Stomach (tissue), 9 donors: ENCODE measurements around the gene SHISA6. TPM values are rescaled to one million over a fixed set of nuclear protein-coding genes. Genes with fewer than 3 reads are reported as not detected.

ENCODE experiments used
- DNase-seq, 2 donors: peaks; one replicate each; pipeline versions ENCODE4 v3.0.0 to v3.0.0-alpha.2; 2013 to 2019
- H3K27ac ChIP-seq, 5 donors: fragments of 200-600 bp in 4 of 5; sonication (generic) in 4 of 5; one replicate each; pipeline ENCODE4 v1.5.1; 2013 to 2019; ENCODE audit warnings: mild to moderate bottlenecking in 1 of 5, moderate library complexity in 1 of 5
- H3K27me3 ChIP-seq, 3 donors: fragments of 200-600 bp; sonication (generic); one replicate each; pipeline ENCODE4 v1.5.1; 2017 to 2019; ENCODE audit warnings: mixed run types in 1 of 3
- H3K36me3 ChIP-seq, 4 donors: fragments of 200-600 bp; sonication (generic); 1 replicate in 3 of 4; 2 replicates in 1 of 4; pipeline ENCODE4 v1.5.1; 2016 to 2019
- H3K4me1 ChIP-seq, 4 donors: fragments of 200-600 bp; sonication (generic); one replicate each; pipeline ENCODE4 v1.5.1; 2016 to 2019
- H3K4me3 ChIP-seq, 4 donors: fragments of 200-600 bp; sonication (generic) in 3 of 4; one replicate each; pipeline ENCODE4 v1.5.1; 2016 to 2019; ENCODE audit warnings: mild to moderate bottlenecking in 1 of 4
- H3K9me3 ChIP-seq, 4 donors: fragments of 200-600 bp; sonication (generic); one replicate each; pipeline ENCODE4 v1.5.1; 2016 to 2019
- CTCF ChIP-seq, 7 experiments: fragments of 450-650 bp in 4 of 7; fragments of 200-600 bp in 3 of 7; sonication (generic) in 3 of 7; IDR thresholded peaks; one replicate each; pipeline ENCODE4 v1.5.1; 2016 to 2019; ENCODE audit warnings: antibody characterized with exemption in 7 of 7, control low read depth in 2 of 7, mild to moderate bottlenecking in 1 of 7
- EP300 ChIP-seq: sonication (generic); formaldehyde crosslinking; IDR thresholded peaks from one replicate; pipeline ENCODE4 v1.6.1; 2017; ENCODE audit warnings: antibody characterized with exemption
- POLR2A ChIP-seq, 4 donors: fragments of 450-650 bp; IDR thresholded peaks; one replicate each; pipeline ENCODE4 v1.6.1; 2016; ENCODE audit warnings: antibody characterized with exemption in 4 of 4, control low read depth in 2 of 4, mild to moderate bottlenecking in 1 of 4, moderate library complexity in 1 of 4
- POLR2AphosphoS5 ChIP-seq, 3 donors: sonication (generic); formaldehyde crosslinking; IDR thresholded peaks; one replicate each; pipeline ENCODE4 v1.6.1; 2016; ENCODE audit warnings: antibody characterized with exemption in 3 of 3
- WGBS, 5 donors: extraction: QIAGEN DNeasy Blood & Tissue Kit in 3 of 5; methylation state at CpG; one replicate each; pipeline versions ENCODE4 v1.1.5 to v1.1.7; 2013 to 2018; 5-methylcytosine and 5-hydroxymethylcytosine counted together
- intact Hi-C: fragments of 100-400 bp; cut with DNase I; formaldehyde crosslinking; loops from one replicate; pipeline ENCODE4 v1.15.1; 2023; ENCODE audit warnings: low total_unique reads
- polyA plus RNA-seq, 3 donors: library from polyadenylated mRNA; stranded (reverse); fragments of 200-250 nt; gene quantifications; one replicate each; pipeline ENCODE4 v1.2.3, GENCODE V29; 2013
- total RNA-seq, 5 donors: library from RNA; depleted of rRNA; stranded (reverse); fragments of >200 nt; gene quantifications; one replicate each; pipeline versions ENCODE4 v1.1.0 to v1.2.3, GENCODE V29; 2014 to 2016
- donor health status: healthy with polysubstance abuse.
- donor health status: Bipolar disorder and iron deficiency.
- donor health status: healthy.

The SHISA6 gene
- total and polyA plus RNA-seq, 8 donors = 0.15 to 3.6 (median 1.3) TPM; not detected in 1

- H3K4me1 ChIP-seq = no peaks in the 10 kb centered on the region
Observed at GRCh38 chr17:11285946-11286345, 44.9 kb downstream of the SHISA6 start.

GRCh38 chr17:11287791-11288190, 46.8 kb downstream of the SHISA6 start:
- H3K4me3 ChIP-seq = no peak overlapping the region
- no peaks in the 10 kb centered on the region for H3K4me1 ChIP-seq
- TF ChIP-seq EP300 (no peak), POLR2A (IDR thresholded peaks at IDR 0.05) (no peak), CTCF (IDR thresholded peaks at IDR 0.05) (no peak), POLR2AphosphoS5 (IDR thresholded peaks at IDR 0.05) (no peak)
- intact Hi-C loops = no loop called here
- DNase-seq = no peak
- no peaks in the 10 kb centered on the region for H3K36me3 ChIP-seq
- no peaks in the 10 kb centered on the region for H3K9me3 ChIP-seq
- H3K27ac ChIP-seq = no peak overlapping the region
- no peaks in the 10 kb centered on the region for H3K27me3 ChIP-seq

More at GRCh38 chr17:11285946-11286345, 44.9 kb downstream of the SHISA6 start:
- no peak for TF ChIP-seq EP300
- TF ChIP-seq CTCF (IDR thresholded peaks at IDR 0.05) = no peak
- Histone ChIP-seq H3K27ac (no peak overlapping the region), H3K9me3 (peaks cover 0 to 4% (median 0%) of the 10 kb centered on the region in 4 donors), H3K36me3 (no peaks in the 10 kb centered on the region), H3K27me3 (no peaks in the 10 kb centered on the region), H3K4me3 (no peak overlapping the region)
- DNase-seq = no peak
- intact Hi-C loops = no loop called here
- 66 to 92% (median 85%) methylated on average over 5 of the region's 5 CpGs for WGBS, 5 donors

GRCh38 chr17:11290814-11291213, 49.8 kb downstream of the SHISA6 start:
- Histone ChIP-seq H3K4me1 (no peaks in the 10 kb centered on the region), H3K4me3 (no peak overlapping the region), H3K27ac (no peak overlapping the region), H3K36me3 (no peaks in the 10 kb centered on the region), H3K9me3 (no peaks in the 10 kb centered on the region), H3K27me3 (no peaks in the 10 kb centered on the region)
- TF ChIP-seq POLR2AphosphoS5 (IDR thresholded peaks at IDR 0.05) (no peak), POLR2A (IDR thresholded peaks at IDR 0.05) (no peak), CTCF (IDR thresholded peaks at IDR 0.05) (no peak), EP300 (no peak)
- 91 to 95% (median 93%) methylated on average over 7 of the region's 7 CpGs for WGBS, 5 donors
- intact Hi-C loops = loop anchor here (10.0 kb wide), 1 partner anchor 406 kb away; no protein-coding TSS in a partner anchor
- no peak for DNase-seq

- 92 to 95% (median 94%) methylated on average over 8 of the region's 8 CpGs for WGBS, 5 donors
- H3K27ac ChIP-seq = no peak overlapping the region
Observed at GRCh38 chr17:11292491-11292890, 51.5 kb downstream of the SHISA6 start.

More at GRCh38 chr17:11292491-11292890, 51.5 kb downstream of the SHISA6 start:
- Histone ChIP-seq H3K27me3 (no peaks in the 10 kb centered on the region), H3K9me3 (no peaks in the 10 kb centered on the region), H3K36me3 (no peaks in the 10 kb centered on the region), H3K4me1 (no peaks in the 10 kb centered on the region), H3K4me3 (no peak overlapping the region)
- no peak for DNase-seq
- TF ChIP-seq POLR2A (IDR thresholded peaks at IDR 0.05) = no peak
- TF ChIP-seq CTCF (IDR thresholded peaks at IDR 0.05) = no peak
- intact Hi-C loops = loop anchor here (10.0 kb wide), 1 partner anchor 408 kb away; no protein-coding TSS in a partner anchor
